Measurements from ENCODE around the gene ARRB1.

ARRB1 gene

GRCh38 chr11:75230621-75231020, 120.8 kb downstream of the ARRB1 start:
- no peak for DNase-seq (ENCODE audit: low read depth in 2 of 2)

GRCh38 chr11:75229466-75229865, 122.0 kb downstream of the ARRB1 start:
- DNase-seq (ENCODE audit: low read depth in 2 of 2), result no peak

GRCh38 chr11:75225794-75226193, 125.7 kb downstream of the ARRB1 start:
- no peak for DNase-seq (ENCODE audit: low read depth in 2 of 2)

GRCh38 chr11:75223954-75224643, 127.4 kb downstream of the ARRB1 start:
- no peak for DNase-seq (ENCODE audit: low read depth in 2 of 2)

GRCh38 chr11:75219869-75220268, 131.6 kb downstream of the ARRB1 start:
- no peak for DNase-seq (ENCODE audit: low read depth in 2 of 2)

- no peak for DNase-seq (ENCODE audit: low read depth in 2 of 2)
Observed at GRCh38 chr11:75214843-75215242, 136.6 kb downstream of the ARRB1 start.

- DNase-seq (ENCODE audit: low read depth in 2 of 2), result peak; percentile 26 to 55
Observed at GRCh38 chr11:75214411-75214821, 137.0 kb downstream of the ARRB1 start.

Data from stimulated activated CD4-positive, alpha-beta T cell treated with anti-CD3 and anti-CD28 coated beads, Interleukin-1b, Interleukin-23, amount 100 ng/mL, for 1 hour (primary cell).